Measurements from ENCODE around the gene TPCN1.

TPCN1 gene

GRCh38 chr12:113318046-113318656 lies 96.9 kb downstream of the TPCN1 start:
- H3K36me3 ChIP-seq (ENCODE audit: control insufficient read depth, insufficient read depth, low read length) = peaks cover 71% of the 10 kb centered on the region
- H3K27ac ChIP-seq (ENCODE audit: insufficient read depth, low read length, poor library complexity, severe bottlenecking) = no peak overlapping the region
- H3K27me3 ChIP-seq (replicated peaks; ENCODE audit: control insufficient read depth, insufficient read depth, low read length, poor library complexity, severe bottlenecking) = no peaks in the 10 kb centered on the region
- H3K4me3 ChIP-seq (ENCODE audit: insufficient read depth, low read depth, low read length, poor library complexity, severe bottlenecking) = no peak overlapping the region
- no peaks in the 10 kb centered on the region for H3K4me1 ChIP-seq (ENCODE audit: control insufficient read depth, insufficient read depth, low read length, poor library complexity, severe bottlenecking)
- DNase-seq = no peak
- H3K9me3 ChIP-seq (ENCODE audit: control insufficient read depth, low read length) = no peaks in the 10 kb centered on the region

- Histone ChIP-seq H3K27ac (ENCODE audit: insufficient read depth, low read length, poor library complexity, severe bottlenecking) (no peak overlapping the region), H3K36me3 (ENCODE audit: control insufficient read depth, insufficient read depth, low read length) (peaks cover 69% of the 10 kb centered on the region), H3K4me1 (ENCODE audit: control insufficient read depth, insufficient read depth, low read length, poor library complexity, severe bottlenecking) (no peaks in the 10 kb centered on the region), H3K27me3 (replicated peaks; ENCODE audit: control insufficient read depth, insufficient read depth, low read length, poor library complexity, severe bottlenecking) (no peaks in the 10 kb centered on the region), H3K9me3 (ENCODE audit: control insufficient read depth, low read length) (no peaks in the 10 kb centered on the region), H3K4me3 (ENCODE audit: insufficient read depth, low read depth, low read length, poor library complexity, severe bottlenecking) (no peak overlapping the region)
- DNase-seq = no peak
Measured at GRCh38 chr12:113318900-113319628, 97.8 kb downstream of the TPCN1 start.

- no peaks in the 10 kb centered on the region for H3K9me3 ChIP-seq (ENCODE audit: control insufficient read depth, low read length)
- DNase-seq = no peak
- H3K4me3 ChIP-seq (ENCODE audit: insufficient read depth, low read depth, low read length, poor library complexity, severe bottlenecking) = no peak overlapping the region
- H3K27me3 ChIP-seq (replicated peaks; ENCODE audit: control insufficient read depth, insufficient read depth, low read length, poor library complexity, severe bottlenecking) = no peaks in the 10 kb centered on the region
- peaks cover 55% of the 10 kb centered on the region for H3K36me3 ChIP-seq (ENCODE audit: control insufficient read depth, insufficient read depth, low read length)
- no peak overlapping the region for H3K27ac ChIP-seq (ENCODE audit: insufficient read depth, low read length, poor library complexity, severe bottlenecking)
- H3K4me1 ChIP-seq (ENCODE audit: control insufficient read depth, insufficient read depth, low read length, poor library complexity, severe bottlenecking) = no peaks in the 10 kb centered on the region
Measured at GRCh38 chr12:113320401-113320800, 99.1 kb downstream of the TPCN1 start.

- Histone ChIP-seq H3K4me1 (ENCODE audit: control insufficient read depth, insufficient read depth, low read length, poor library complexity, severe bottlenecking) (no peaks in the 10 kb centered on the region), H3K27ac (ENCODE audit: insufficient read depth, low read length, poor library complexity, severe bottlenecking) (no peak overlapping the region), H3K27me3 (replicated peaks; ENCODE audit: control insufficient read depth, insufficient read depth, low read length, poor library complexity, severe bottlenecking) (no peaks in the 10 kb centered on the region), H3K4me3 (ENCODE audit: insufficient read depth, low read depth, low read length, poor library complexity, severe bottlenecking) (no peak overlapping the region), H3K36me3 (ENCODE audit: control insufficient read depth, insufficient read depth, low read length) (peaks cover 43% of the 10 kb centered on the region), H3K9me3 (ENCODE audit: control insufficient read depth, low read length) (no peaks in the 10 kb centered on the region)
- no peak for DNase-seq
Measured at GRCh38 chr12:113322343-113322742, 101.1 kb downstream of the TPCN1 start.

GRCh38 chr12:113325916-113326315 lies 104.7 kb downstream of the TPCN1 start:
- DNase-seq = no peak
- Histone ChIP-seq H3K9me3 (ENCODE audit: control insufficient read depth, low read length) (no peaks in the 10 kb centered on the region), H3K27me3 (replicated peaks; ENCODE audit: control insufficient read depth, insufficient read depth, low read length, poor library complexity, severe bottlenecking) (no peaks in the 10 kb centered on the region), H3K27ac (ENCODE audit: insufficient read depth, low read length, poor library complexity, severe bottlenecking) (no peak overlapping the region), H3K36me3 (ENCODE audit: control insufficient read depth, insufficient read depth, low read length) (peaks cover 21% of the 10 kb centered on the region), H3K4me3 (ENCODE audit: insufficient read depth, low read depth, low read length, poor library complexity, severe bottlenecking) (no peak overlapping the region), H3K4me1 (ENCODE audit: control insufficient read depth, insufficient read depth, low read length, poor library complexity, severe bottlenecking) (peaks cover 4% of the 10 kb centered on the region)

- H3K36me3 ChIP-seq (ENCODE audit: control insufficient read depth, insufficient read depth, low read length) = peaks cover 19% of the 10 kb centered on the region
- H3K4me3 ChIP-seq (ENCODE audit: insufficient read depth, low read depth, low read length, poor library complexity, severe bottlenecking) = no peak overlapping the region
- no peak overlapping the region for H3K27ac ChIP-seq (ENCODE audit: insufficient read depth, low read length, poor library complexity, severe bottlenecking)
- no peak for DNase-seq
- H3K4me1 ChIP-seq (ENCODE audit: control insufficient read depth, insufficient read depth, low read length, poor library complexity, severe bottlenecking) = peaks cover 4% of the 10 kb centered on the region
- H3K27me3 ChIP-seq (replicated peaks; ENCODE audit: control insufficient read depth, insufficient read depth, low read length, poor library complexity, severe bottlenecking) = no peaks in the 10 kb centered on the region
- H3K9me3 ChIP-seq (ENCODE audit: control insufficient read depth, low read length) = no peaks in the 10 kb centered on the region
Measured at GRCh38 chr12:113326775-113327395, 105.6 kb downstream of the TPCN1 start.

GRCh38 chr12:113328368-113328889 lies 107.2 kb downstream of the TPCN1 start:
- H3K27ac ChIP-seq (ENCODE audit: insufficient read depth, low read length, poor library complexity, severe bottlenecking) = no peak overlapping the region
- H3K4me3 ChIP-seq (ENCODE audit: insufficient read depth, low read depth, low read length, poor library complexity, severe bottlenecking) = no peak overlapping the region
- no peak for DNase-seq
- no peaks in the 10 kb centered on the region for H3K27me3 ChIP-seq (replicated peaks; ENCODE audit: control insufficient read depth, insufficient read depth, low read length, poor library complexity, severe bottlenecking)
- no peaks in the 10 kb centered on the region for H3K9me3 ChIP-seq (ENCODE audit: control insufficient read depth, low read length)
- H3K4me1 ChIP-seq (ENCODE audit: control insufficient read depth, insufficient read depth, low read length, poor library complexity, severe bottlenecking) = peaks cover 6% of the 10 kb centered on the region
- H3K36me3 ChIP-seq (ENCODE audit: control insufficient read depth, insufficient read depth, low read length) = peaks cover 20% of the 10 kb centered on the region

GRCh38 chr12:113329022-113329790 lies 107.9 kb downstream of the TPCN1 start:
- H3K27me3 ChIP-seq (replicated peaks; ENCODE audit: control insufficient read depth, insufficient read depth, low read length, poor library complexity, severe bottlenecking) = no peaks in the 10 kb centered on the region
- no peaks in the 10 kb centered on the region for H3K9me3 ChIP-seq (ENCODE audit: control insufficient read depth, low read length)
- peaks cover 12% of the 10 kb centered on the region for H3K4me1 ChIP-seq (ENCODE audit: control insufficient read depth, insufficient read depth, low read length, poor library complexity, severe bottlenecking)
- no peak overlapping the region for H3K27ac ChIP-seq (ENCODE audit: insufficient read depth, low read length, poor library complexity, severe bottlenecking)
- H3K4me3 ChIP-seq (ENCODE audit: insufficient read depth, low read depth, low read length, poor library complexity, severe bottlenecking) = no peak overlapping the region
- no peak for DNase-seq
- peaks cover 20% of the 10 kb centered on the region for H3K36me3 ChIP-seq (ENCODE audit: control insufficient read depth, insufficient read depth, low read length)

- Histone ChIP-seq H3K27ac (ENCODE audit: insufficient read depth, low read length, poor library complexity, severe bottlenecking) (no peak overlapping the region), H3K36me3 (ENCODE audit: control insufficient read depth, insufficient read depth, low read length) (peaks cover 20% of the 10 kb centered on the region), H3K4me3 (ENCODE audit: insufficient read depth, low read depth, low read length, poor library complexity, severe bottlenecking) (no peak overlapping the region), H3K9me3 (ENCODE audit: control insufficient read depth, low read length) (no peaks in the 10 kb centered on the region), H3K4me1 (ENCODE audit: control insufficient read depth, insufficient read depth, low read length, poor library complexity, severe bottlenecking) (peaks cover 12% of the 10 kb centered on the region), H3K27me3 (replicated peaks; ENCODE audit: control insufficient read depth, insufficient read depth, low read length, poor library complexity, severe bottlenecking) (no peaks in the 10 kb centered on the region)
- DNase-seq = no peak
Measured at GRCh38 chr12:113329791-113330417, 108.6 kb downstream of the TPCN1 start.

Data from effector memory CD4-positive, alpha-beta T cell (primary cell).